Ishikawa (cell line): ENCODE data around the gene CTNNA3.

Experiments
- CREB1 ChIP-seq: IDR thresholded peaks from 2 replicates; pipeline ENCODE4 v1.6.1; 2012; ENCODE audit warnings: low read depth
- EP300 ChIP-seq: IDR thresholded peaks from 2 replicates; pipeline ENCODE4 v1.6.1; 2012; ENCODE audit warnings: borderline replicate concordance
- FOXM1 ChIP-seq: IDR thresholded peaks from 2 replicates; pipeline ENCODE4 v1.6.1; 2012; ENCODE audit warnings: low read depth, borderline replicate concordance
- MAX ChIP-seq: IDR thresholded peaks from 2 replicates; pipeline ENCODE4 v1.6.1; 2012
- NFIC ChIP-seq: IDR thresholded peaks from 2 replicates; pipeline ENCODE4 v1.6.1; 2012
- RAD21 ChIP-seq: IDR thresholded peaks from 2 replicates; pipeline ENCODE4 v1.6.1; 2012; ENCODE audit warnings: low read depth
- REST ChIP-seq: IDR thresholded peaks from 2 replicates; pipeline ENCODE4 v1.6.1; 2012; ENCODE audit warnings: low read depth, mild to moderate bottlenecking
- TEAD4 ChIP-seq: IDR thresholded peaks from 2 replicates; pipeline ENCODE4 v1.6.1; 2012

DNA sequence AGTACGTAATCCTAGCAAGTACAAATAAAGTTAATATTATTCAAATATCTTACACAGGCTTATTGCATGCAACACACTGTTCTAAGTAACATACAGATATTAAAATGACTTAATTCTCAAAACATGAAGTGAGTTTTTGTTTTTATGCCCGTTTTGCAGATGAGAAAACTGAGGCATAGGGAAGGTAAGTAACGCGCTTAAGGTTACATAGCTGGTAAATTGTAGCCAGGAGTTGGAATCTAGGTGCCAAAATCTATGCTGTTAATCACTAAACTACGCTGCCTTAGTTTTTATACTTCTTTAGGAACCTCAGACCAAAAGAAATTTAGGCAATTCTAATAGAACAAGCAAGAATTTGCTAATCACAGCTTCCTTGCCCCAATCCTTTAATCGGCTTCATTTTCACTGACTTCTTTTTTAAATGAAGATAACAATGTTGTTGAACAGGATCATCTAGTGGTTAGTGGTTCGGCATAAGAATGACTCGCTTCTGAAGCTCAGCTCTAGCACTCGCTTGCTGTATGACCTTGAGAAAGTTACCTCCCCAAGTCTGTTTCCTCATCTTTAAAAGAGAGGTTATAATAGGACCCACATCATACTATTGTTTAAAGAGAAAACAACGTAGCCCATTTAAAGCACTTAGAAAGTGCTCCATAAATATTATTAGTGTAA, 771.2 kb downstream of the CTNNA3 start:
- TF ChIP-seq EP300: no peak
- TF ChIP-seq TEAD4: no peak
- TF ChIP-seq CREB1: no peak
- TF ChIP-seq MAX: no peak
- TF ChIP-seq RAD21: no peak
- no peak for TF ChIP-seq NFIC
- no peak for TF ChIP-seq REST
- TF ChIP-seq FOXM1: no peak
